UCSD-AML1 (cell line): ENCODE measurements around the gene SERPINA9.
"Not testable (repeated sequence)": the region's sequence is repeated elsewhere in the genome, so short reads cannot be mapped to it uniquely, and the experiment has no call there.

Experiments used
- DNase-seq: peaks from one replicate; lab custom pipeline; 2025; ENCODE audit not compliant: unreplicated experiment; lab: John Stamatoyannopoulos, UW

The SERPINA9 gene

GRCh38 chr14:94486883-94487282, 10.9 kb upstream of the SERPINA9 start:
- no peak for DNase-seq

- DNase-seq = peak; percentile 37
Observed at GRCh38 chr14:94485944-94486841, 10.2 kb upstream of the SERPINA9 start.

- DNase-seq = no peak
Observed at GRCh38 chr14:94484481-94484880, 8.5 kb upstream of the SERPINA9 start.

- no peak for DNase-seq
Observed at GRCh38 chr14:94483729-94484275, 7.8 kb upstream of the SERPINA9 start.

GRCh38 chr14:94483071-94483451, 7.1 kb upstream of the SERPINA9 start:
- no peak for DNase-seq

- not testable (repeated sequence) for DNase-seq
Observed at GRCh38 chr14:94482132-94483070, 6.4 kb upstream of the SERPINA9 start.

GRCh38 chr14:94481468-94482131, 5.6 kb upstream of the SERPINA9 start:
- no peak for DNase-seq

GRCh38 chr14:94480809-94481208, 4.8 kb upstream of the SERPINA9 start:
- no peak for DNase-seq

- no peak for DNase-seq
Observed at GRCh38 chr14:94478420-94478819, 2.4 kb upstream of the SERPINA9 start.

GRCh38 chr14:94474581-94475031, 1.4 kb downstream of the SERPINA9 start:
- no peak for DNase-seq

- no peak for DNase-seq
Observed at GRCh38 chr14:94473666-94474410, 2.2 kb downstream of the SERPINA9 start.

GRCh38 chr14:94472842-94473241, 3.2 kb downstream of the SERPINA9 start:
- DNase-seq = no peak

- no peak for DNase-seq
Observed at GRCh38 chr14:94471045-94471444, 5.0 kb downstream of the SERPINA9 start.

- DNase-seq = no peak
Observed at GRCh38 chr14:94470311-94470710, 5.7 kb downstream of the SERPINA9 start.

GRCh38 chr14:94469261-94469660, 6.7 kb downstream of the SERPINA9 start:
- DNase-seq = no peak

GRCh38 chr14:94467728-94468520, 8.1 kb downstream of the SERPINA9 start:
- DNase-seq = no peak

- no peak for DNase-seq
Observed at GRCh38 chr14:94466706-94467370, 9.2 kb downstream of the SERPINA9 start.

- DNase-seq = no peak
Observed at GRCh38 chr14:94465042-94465441, 11.0 kb downstream of the SERPINA9 start.

- DNase-seq = no peak
Observed at GRCh38 chr14:94464290-94464689, 11.7 kb downstream of the SERPINA9 start.
